Measurements from ENCODE around the gene HYDIN.
"Not testable (repeated sequence)": the region's sequence is repeated elsewhere in the genome, so short reads cannot be mapped to it uniquely, and the experiment has no call there.

HYDIN gene

GRCh38 chr16:71218306-71218963, 12.1 kb downstream of the HYDIN start:
- no peak for DNase-seq

- DNase-seq, result no peak
These were observed 13.0 kb downstream of the HYDIN start for GRCh38 chr16:71217506-71217905.

- DNase-seq, result no peak
These were observed 13.8 kb downstream of the HYDIN start for GRCh38 chr16:71216714-71217113.

GRCh38 chr16:71214746-71215381, 15.7 kb downstream of the HYDIN start:
- DNase-seq, result no peak

GRCh38 chr16:71205482-71206131, 24.9 kb downstream of the HYDIN start:
- no peak for DNase-seq

- DNase-seq, result no peak
These were observed 26.9 kb downstream of the HYDIN start for GRCh38 chr16:71203631-71204030.

GRCh38 chr16:71201556-71201955, 29.0 kb downstream of the HYDIN start:
- DNase-seq, result no peak

GRCh38 chr16:71201054-71201453, 29.5 kb downstream of the HYDIN start:
- no peak for DNase-seq

- DNase-seq, result no peak
These were observed 32.1 kb downstream of the HYDIN start for GRCh38 chr16:71198408-71198807.

GRCh38 chr16:71192387-71192786, 38.1 kb downstream of the HYDIN start:
- no peak for DNase-seq

GRCh38 chr16:71188956-71189712, 41.4 kb downstream of the HYDIN start:
- no peak for DNase-seq

- no peak for DNase-seq
These were observed 45.2 kb downstream of the HYDIN start for GRCh38 chr16:71185347-71185746.

GRCh38 chr16:71179569-71179968, 51.0 kb downstream of the HYDIN start:
- no peak for DNase-seq

GRCh38 chr16:71172481-71173207, 57.9 kb downstream of the HYDIN start:
- no peak for DNase-seq

GRCh38 chr16:71161007-71161406, 69.5 kb downstream of the HYDIN start:
- not testable (repeated sequence) for DNase-seq

- not testable (repeated sequence) for DNase-seq
These were observed 73.2 kb downstream of the HYDIN start for GRCh38 chr16:71157278-71157677.

- not testable (repeated sequence) for DNase-seq
These were observed 77.2 kb downstream of the HYDIN start for GRCh38 chr16:71153329-71153728.

GRCh38 chr16:71151654-71152053, 78.9 kb downstream of the HYDIN start:
- not testable (repeated sequence) for DNase-seq

- DNase-seq, result not testable (repeated sequence)
These were observed 87.3 kb downstream of the HYDIN start for GRCh38 chr16:71143246-71143645.

- not testable (repeated sequence) for DNase-seq
These were observed 120.0 kb downstream of the HYDIN start for GRCh38 chr16:71110565-71110964.

- not testable (repeated sequence) for DNase-seq
These were observed 120.8 kb downstream of the HYDIN start for GRCh38 chr16:71109656-71110208.

GRCh38 chr16:71105881-71106280, 124.6 kb downstream of the HYDIN start:
- not testable (repeated sequence) for DNase-seq

All from NCI-H526 treated with DMSO at 0.1 percent for 48 hours (cell line).